ENCODE data around the gene PASK.

The PASK gene

DNA sequence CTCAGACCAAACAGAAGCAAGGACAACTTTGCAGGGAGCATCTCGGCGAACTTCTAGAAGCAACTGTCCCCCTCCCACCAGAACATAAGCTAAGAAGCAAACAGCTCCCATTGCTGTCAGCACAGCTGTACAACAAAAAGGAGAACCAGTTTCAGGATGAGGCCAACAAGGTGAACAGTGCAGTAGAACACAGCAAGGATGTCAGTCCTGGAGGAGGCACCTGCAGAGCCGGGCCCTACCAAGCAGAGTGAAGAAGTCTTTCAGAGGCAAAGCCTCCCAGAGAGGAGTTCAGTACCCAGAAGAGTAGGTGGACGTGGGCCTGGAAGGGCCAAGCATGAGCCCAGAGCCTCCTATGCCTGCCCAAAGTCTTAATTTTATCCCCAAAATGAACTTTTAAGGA, 1.0 kb downstream of the PASK start:
- DNase-seq (ENCODE audit: low read depth, low spot score): no peak

DNA sequence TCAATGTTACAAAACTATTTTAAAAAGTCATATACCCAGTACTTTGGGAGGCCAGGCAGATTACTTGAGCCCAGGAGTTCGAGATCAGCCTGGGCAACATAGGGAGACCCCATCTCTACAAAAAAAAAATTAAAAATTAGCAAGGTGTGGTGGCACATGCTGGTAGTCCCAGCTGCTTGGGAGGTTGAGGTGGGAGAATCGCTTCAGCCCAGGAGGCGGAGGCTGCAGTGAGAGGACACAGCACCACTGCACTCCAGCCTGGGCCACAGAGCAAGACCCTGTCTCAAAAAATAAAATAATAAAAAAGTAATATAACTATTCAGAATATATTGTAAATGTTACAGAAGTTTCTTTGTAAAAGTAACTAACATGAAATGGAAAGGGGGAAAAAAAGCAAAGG, 1.9 kb downstream of the PASK start:
- DNase-seq (ENCODE audit: low read depth, low spot score): no peak

DNA sequence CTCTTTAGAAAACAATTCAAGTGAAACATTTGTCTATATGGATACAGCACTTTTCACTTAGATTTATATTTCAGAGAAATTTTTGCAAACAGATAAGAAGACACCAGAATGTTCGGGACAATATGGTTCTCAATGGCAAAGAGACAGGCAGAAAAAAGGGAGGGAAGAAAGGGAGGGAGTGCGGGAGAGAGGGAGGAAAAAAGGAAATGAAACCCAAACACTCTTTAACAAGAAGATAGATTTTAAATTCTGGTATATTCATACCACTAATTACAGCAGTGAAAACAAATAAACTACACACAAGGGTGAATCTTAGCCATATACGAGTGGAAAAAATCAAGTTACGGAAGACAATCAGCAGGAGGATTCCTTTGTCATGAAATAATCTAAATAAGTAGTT, 3.0 kb downstream of the PASK start:
- DNase-seq (ENCODE audit: low read depth, low spot score): no peak

DNA sequence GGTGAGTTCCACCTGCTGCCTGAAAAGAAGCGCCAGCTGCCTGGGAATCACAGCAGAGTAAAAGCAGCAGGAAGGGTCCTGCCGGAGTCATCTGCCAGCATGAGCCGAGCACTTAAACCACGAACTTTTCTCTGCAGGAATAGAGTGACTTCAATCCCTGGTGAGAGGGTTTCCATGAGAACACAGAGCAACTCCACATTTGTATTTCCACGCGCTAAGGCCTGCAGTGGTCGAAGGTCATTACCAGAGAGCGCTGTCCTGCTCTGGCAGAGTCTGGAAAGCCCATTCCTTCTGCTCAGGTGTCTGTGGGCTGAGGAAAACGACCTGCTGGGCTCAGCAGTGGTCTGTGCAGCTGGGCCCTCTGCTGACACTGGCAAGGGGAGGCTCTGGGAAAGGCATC, 6.7 kb downstream of the PASK start:
- DNase-seq (ENCODE audit: low read depth, low spot score): no peak

DNA sequence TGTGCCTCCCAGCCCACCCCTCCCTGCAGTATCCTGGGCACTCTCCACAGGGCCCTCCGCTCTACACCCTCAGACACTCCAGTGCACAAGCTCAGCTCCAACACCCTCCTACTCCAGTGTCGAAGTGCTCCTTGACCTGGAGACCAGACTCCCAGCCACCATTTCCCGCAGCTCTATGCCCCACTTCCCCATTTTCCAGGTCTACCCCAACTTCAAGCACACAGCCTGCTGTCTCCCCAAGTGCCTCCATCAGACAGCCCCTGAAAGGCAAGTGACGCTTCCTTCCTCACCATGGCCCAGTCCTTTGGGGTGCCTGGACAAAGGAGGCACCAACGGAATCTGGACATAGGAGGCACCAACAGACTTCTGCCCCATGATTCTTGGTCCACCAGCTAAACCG, 7.2 kb downstream of the PASK start:
- DNase-seq (ENCODE audit: low read depth, low spot score): no peak

DNA sequence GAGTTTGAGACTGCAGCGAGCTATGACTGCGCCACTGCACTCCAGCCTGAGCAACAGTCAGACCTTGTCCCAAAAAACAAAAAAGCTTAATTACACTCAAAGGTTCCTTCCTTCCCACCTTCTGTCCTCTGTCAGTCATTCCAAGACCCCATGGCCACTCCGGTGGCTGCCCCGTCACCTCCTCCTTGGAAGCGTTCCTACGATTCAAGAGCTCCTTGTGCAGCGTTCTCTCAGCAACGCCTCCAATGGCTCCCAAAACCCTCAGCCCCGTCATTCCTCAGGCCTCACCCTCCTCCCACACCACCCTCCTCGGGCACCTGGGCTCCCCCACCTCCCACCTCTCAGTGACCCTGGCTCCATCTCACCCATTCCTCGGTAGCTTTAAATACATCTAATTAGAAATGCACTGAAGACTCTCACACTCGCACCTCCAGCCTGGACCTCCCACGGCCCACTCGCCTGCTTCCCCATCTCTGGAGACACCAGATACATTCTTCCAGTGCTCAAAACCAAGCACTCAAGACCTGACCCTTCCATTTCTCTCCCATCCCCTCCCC, 8.0 kb downstream of the PASK start:
- no peak for DNase-seq (ENCODE audit: low read depth, low spot score)

DNA sequence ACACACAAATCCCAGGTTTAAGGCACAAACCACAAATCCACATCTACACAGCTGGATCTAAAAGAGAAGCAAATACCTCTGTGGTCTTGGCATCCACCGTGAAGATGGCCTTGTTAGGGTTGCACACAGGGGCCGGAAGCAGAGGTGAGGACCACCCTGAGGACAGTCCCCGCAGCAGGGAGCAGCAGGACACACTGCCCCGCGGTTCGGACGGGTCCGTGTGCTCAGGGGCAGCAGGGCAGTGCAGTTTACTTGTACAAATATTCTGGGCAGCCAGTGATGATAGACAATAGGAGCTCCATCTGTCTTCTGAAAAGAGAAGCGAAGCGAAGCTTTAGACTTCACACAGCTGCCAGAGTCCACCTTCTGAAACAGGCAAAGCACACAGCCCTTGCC, 8.8 kb downstream of the PASK start:
- DNase-seq (ENCODE audit: low read depth, low spot score): no peak

DNA sequence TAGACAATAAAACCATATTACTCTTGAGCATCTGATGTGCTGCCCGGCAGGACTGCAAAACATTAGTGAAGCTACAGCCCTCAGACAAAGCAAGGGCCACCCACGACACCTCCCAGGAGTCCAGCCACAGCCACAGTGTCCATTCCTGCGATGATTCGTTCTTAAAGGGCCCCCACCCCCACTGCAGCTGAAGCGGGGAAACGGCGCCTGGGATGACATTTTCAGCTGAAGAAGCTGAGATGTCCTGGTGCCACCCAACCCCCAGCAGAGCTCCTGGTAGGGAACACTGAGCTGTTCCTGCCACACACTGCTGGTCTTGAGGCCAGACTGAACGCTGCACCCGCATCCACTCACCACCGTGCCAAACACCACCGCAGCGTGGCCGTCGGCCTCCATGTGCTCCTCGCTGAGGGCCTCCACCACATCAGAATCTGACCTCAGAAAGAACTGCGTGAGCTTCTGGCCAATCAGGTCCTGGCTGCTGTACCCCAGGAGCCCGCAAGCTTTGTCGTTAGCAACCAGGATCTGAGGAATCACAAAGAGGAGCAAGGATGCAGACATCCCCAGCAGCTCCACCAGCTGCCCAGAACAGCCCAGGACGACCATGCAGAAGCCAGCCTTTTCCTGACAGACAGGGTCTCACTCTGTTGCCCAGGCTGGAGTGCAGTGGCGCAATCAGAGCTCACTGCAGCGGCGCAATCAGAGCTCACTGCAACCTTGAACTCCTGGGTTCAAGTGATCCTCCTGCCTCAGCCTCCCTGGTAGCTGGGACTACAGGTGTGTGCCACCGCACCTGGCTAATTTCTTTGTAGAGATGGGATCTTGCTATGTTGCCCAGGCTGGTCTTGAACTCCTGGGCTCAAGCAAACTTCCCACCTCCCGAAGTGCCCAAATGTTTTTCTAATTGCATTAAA, 9.5 kb downstream of the PASK start:
- no peak for DNase-seq (ENCODE audit: low read depth, low spot score)

DNA sequence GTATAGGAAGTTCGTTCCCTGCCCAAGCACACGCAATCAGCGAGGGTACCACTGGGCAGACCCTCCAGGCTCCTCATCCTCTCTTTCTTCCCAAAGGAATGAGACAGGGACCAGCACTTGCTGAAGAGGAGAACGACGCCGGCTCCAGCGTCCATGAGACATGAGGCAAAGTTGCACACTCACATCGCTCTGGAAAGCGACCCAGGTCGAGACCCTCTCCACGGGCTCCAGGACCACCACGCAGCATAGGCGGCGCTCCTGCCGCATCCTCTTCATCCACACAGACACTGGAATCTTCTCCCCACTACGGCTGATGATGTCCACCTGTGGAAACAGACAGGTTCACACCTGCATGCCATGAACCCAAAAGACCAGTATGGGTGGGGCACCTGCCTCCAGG, 10.8 kb downstream of the PASK start:
- DNase-seq (ENCODE audit: low read depth, low spot score): no peak

DNA sequence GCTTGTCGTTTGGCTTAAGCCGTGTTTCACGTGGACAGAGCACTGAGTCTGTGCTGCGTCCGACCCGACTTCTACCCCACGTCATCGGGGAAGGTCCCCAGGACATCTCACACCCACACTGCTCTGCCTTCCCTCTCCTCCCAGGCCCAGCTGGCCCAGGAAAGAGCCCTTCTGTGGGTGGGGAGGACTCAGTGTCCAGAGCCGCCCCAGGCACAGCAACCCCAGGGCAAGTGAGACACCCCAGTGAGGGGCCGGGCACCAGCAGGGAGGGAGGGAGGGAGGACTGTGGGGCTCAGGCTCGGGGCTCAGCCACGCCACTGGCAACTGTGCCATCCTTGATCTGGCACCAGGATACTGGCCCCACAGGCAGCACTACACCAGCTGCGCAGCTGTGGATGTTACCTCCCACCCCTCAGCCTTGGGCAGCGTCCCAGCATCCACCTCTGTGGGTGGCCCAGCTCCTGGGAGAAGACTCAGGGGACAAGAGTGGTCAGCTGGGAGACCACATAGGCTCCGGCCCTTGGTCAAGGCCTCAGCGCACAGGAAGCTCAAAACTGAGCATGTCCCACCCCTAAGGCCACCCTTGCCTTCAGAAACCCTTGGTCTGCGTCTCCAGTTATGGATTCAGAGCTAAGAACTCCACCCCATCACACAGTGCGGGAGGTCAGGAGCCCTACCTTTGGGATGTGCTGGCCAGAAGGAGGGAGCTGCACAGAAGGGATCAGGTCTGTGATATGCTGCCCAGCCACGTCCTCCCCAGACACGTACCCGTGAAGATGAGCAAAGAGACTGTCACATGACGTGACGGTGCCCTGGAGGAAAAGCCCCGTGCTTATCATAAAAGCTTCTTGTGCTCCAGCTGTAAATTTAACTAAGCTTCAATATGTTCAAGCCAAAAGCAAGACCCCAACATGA, 11.7 kb downstream of the PASK start:
- no peak for DNase-seq (ENCODE audit: low read depth, low spot score)

DNA sequence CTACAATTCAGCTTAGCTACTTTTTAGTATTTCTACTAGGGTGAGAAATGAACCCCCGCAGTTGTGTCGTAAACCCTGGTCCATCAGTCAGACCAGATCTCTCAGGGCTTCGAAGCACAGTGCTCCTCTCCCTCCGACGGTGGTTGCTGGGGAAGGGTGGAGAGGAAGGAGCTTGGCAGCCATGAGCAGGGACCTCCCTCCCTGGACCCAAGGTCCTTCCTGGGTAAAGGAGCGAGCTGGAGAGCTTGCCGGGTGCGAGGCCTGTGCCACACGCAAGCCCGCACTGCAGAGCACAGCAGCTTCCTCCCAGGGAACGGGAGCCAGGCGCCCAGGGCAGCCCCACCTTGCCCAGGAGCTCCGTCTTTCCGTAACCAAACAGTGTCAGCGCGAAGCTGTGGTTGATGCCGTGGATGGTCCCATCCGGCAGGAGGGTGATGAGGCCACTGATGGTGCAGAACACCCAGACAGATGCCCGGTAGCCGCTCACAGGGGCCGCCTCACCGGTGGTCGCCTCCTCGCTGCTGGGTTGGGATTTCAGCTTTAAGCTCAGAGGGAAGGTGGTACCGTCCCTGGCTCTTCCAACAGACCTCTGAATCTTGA, 12.5 kb downstream of the PASK start:
- no peak for DNase-seq (ENCODE audit: low read depth, low spot score)

DNA sequence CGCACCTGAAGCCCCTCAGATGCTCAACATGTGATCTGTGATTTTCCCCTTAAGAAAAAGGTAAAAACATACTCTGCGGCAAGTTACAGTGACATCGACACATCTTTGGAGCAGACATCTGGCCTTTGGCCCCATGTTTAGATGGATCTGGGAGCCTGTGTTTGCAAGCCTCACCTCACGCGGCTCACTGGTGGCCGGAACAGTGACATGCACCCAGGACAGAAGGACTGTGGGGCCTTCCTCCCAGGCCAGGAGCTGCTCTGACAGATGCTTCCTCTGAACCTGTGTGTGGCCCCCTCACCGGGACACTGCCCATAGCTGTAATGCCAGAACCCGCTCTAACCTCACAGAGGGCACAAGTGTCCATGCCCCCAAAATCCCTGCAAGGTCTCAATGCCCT, 13.1 kb downstream of the PASK start:
- no peak for DNase-seq (ENCODE audit: low read depth, low spot score)

DNA sequence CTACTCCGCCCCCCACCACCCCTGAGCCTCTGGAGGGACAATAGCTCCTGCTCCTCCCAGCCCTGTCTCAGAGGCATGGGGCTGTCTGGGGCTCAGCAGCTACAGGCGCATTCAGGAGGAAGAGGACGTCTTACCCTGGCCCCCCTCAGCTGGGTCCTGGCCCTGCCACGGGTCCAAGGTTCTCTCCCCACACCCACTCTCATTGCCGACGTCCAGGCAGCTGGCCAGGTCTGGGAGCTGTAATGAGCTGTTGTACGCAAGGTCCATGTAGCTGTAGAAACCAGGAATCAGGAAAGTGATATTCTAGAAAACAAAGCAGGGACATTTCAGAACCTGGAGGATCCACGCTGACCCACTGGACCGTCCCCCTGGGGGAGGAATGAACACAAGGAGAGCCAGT, 13.5 kb downstream of the PASK start:
- no peak for DNase-seq (ENCODE audit: low read depth, low spot score)

DNA sequence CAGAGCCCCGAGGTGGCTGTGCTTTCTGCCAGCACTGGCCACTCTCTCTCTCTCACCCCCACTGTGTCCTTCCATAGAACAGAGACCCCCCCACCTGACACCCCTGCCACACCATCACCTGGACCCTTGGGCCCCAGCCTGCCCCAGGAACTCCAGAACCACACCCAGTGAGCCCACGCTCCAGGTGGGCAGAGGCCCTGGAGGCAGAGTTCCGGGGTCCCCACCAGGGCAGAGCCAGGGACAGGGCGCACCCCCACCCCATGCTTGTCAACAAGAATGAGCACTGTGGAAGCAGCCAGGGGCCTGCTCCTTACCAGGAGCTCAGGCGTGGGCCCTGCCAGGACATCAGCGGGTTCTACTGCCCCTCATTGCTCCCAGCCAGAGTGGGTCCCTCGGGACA, 14.6 kb downstream of the PASK start:
- DNase-seq (ENCODE audit: low read depth, low spot score): no peak

DNA sequence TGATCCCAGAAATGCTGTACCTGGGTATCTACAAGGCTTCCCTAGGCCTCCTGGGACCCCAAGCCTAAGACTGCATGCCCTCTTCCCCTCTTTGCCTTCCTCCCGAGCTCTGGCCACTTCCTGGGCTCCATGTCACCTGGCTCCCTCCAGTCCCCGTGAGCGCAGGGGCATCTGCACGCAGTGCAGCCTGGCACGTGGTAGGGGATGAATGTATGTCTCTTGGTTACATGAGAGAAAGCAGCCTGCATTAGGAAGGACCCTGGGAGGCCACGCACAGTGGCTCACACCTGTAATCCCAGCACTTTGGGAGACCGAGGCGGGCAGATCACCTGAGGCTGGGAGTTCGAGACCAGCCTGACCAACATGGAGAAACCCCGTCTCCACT, 15.8 kb downstream of the PASK start:
- no peak for DNase-seq (ENCODE audit: low read depth, low spot score)

DNA sequence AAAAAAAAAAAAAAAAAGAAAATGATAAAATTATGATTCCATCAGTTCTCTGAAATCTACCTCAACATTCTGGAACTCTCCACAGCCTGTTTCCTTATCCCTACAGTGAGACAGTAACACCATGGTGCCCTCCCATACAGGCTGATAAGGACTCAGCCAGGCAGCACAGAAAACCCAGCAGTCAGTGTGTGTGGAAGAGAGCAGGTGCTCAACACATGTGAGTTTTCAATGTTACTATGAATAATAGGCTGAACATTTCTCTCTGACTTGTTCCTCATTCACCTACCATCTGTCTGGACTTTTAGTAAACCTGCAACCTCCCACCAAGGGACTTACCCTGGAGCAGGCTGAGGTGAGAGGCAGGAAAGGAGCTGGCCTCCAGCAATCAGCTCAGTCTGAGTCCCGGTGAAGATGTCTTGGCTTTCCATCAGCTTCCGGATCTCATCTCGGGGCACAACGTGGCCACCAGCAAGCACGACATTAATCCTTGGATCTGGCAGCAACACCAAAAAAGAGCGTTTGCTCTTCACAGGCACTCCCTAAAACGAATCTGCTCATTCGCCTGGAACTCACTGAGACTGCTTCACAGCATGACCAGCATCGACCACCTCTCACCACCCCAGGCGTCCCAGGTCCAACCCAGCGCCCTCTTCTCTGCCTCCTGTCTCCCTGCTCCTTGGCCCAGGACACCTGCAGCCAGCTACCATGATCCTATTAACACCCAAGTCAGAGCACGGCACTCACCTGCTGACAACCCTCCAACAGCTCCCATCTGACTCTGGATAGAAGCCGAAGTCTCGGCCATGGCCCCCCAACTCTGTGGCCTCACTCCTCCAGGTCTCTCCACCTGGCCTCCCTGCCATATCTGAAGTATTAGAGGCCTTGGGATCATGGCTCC, 16.5 kb downstream of the PASK start:
- no peak for DNase-seq (ENCODE audit: low read depth, low spot score)

DNA sequence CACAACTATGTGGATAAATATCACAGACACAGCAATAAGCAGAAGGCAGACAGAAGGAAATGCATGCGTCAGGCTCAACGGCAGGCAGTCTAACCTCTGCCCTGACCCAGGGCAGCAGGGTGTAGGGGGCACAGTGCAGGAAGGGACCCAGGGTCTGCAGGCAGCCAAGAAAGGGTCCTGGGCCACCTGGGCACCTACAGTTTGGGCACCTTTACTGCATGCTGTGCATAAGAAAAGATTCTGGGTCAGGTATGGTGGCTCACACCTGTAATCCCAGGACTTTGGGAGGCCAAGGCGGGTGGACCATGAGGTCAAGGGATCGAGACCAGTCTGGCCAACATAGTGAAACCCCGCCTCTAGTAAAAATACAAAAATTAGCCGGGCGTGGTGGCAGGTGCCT, 17.7 kb downstream of the PASK start:
- DNase-seq (ENCODE audit: low read depth, low spot score): no peak

DNA sequence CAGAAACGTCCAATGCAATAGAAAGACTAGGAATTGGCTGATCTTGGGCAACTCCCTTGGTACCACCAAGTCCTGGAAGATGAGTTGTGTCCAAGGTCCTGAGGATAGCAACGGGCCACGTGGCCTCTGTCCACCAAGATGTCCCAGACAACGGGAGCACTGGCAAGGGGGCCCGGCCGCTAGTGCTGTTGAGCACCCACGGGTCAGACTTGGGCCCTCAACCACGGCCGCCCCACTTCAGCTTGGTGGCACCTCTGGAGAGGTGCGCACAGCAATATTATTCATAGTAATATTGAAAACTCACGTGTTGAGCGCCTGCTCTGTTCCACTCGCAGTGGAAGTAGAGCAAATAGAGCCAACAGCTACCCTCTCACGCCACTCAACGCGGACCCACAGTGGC, 19.0 kb downstream of the PASK start:
- DNase-seq (ENCODE audit: low read depth, low spot score): no peak

DNA sequence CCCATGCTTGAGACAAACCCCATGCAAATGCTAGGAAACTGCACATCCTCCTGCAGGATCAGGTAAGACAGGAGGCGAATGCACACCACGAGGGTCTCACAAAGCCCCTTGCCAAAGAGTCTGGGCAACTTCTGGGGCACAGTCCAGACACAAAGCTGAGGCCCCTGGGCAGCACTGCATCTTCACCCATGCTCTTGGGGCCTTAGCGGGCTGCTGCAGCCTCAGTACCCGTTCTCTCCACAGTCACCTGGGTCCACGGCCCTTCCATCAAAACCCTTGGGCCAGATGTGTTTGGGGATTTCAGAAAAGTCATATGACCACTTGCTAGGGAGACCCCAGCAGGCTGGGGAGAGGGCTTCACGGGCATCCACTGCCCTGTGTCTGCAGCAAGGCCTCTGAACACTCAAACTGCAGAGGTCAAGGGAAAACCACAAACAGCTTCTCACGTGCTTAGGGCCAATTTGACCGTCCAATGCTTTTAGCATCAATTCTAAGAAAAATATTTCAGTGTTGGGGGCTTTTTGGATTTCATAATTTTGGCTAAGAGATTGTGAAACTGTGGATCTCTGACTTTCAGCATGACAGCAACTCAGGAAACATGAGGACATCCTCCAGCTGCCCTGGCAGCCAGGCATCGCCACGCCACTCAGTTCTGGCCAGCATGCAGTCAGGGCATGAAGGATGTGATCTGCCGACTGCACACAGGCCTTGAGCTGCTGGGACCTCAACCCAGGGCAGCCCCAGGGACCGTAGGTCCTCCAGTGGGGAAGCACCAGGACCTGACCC, 20.0 kb downstream of the PASK start:
- DNase-seq (ENCODE audit: low read depth, low spot score): no peak

DNA sequence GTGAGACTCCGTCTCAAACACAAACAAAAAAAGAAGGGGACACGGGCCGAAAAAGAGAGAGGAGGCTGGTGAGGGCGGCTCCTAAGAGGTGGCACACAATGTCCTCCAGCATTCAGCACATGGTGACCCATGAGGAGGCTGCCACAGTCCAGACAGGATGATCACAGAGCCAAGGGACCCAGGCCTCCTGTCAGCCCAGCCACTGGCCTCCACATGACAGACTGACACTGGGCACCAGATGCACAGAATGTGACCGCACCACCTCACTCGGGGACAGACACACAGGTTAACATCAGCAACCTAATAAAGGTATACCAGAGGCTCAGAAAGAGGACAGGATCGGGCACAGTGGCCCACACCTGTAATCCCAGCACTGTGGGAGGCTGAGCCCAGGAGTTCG, 21.0 kb downstream of the PASK start:
- no peak for DNase-seq (ENCODE audit: low read depth, low spot score)

Data from iPS DF 19.7 (cell line).